Measurements from ENCODE around the gene TGM2.

GRCh38 chr20:38126146-38126921 lies 38.7 kb downstream of the TGM2 start:
- TF ChIP-seq CTCF (IDR thresholded peaks at IDR 0.05) (no peak), POLR2A (IDR thresholded peaks at IDR 0.05) (no peak), POLR2AphosphoS5 (IDR thresholded peaks at IDR 0.05) (no peak), EP300 (IDR thresholded peaks at IDR 0.05) (no peak)
